GM12891 (cell line): ENCODE measurements around the gene EIF2D.
A peak's percentile ranks its signal among the peaks of the same experiment; 100 is the strongest.
"Not testable (repeated sequence)": the region's sequence is repeated elsewhere in the genome, so short reads cannot be mapped to it uniquely, and the experiment has no call there.

Source experiments
- DNase-seq: peaks from one replicate; pipeline ENCODE4 v3.0.0; 2011; ENCODE audit warnings: low spot score; ENCODE audit not compliant: insufficient read length
- FAIRE-seq: peaks from 2 replicates; lab custom pipeline; 2011; peaks lifted over from hg19 to GRCh38; lab: Jason Lieb, UNC
- PAX5 ChIP-seq: IDR thresholded peaks from 2 replicates; pipeline ENCODE4 v1.6.1; 2011; ENCODE audit warnings: low read length, moderate library complexity, mild to moderate bottlenecking; ENCODE audit not compliant: insufficient read depth, severe bottlenecking
- POLR2A ChIP-seq: IDR thresholded peaks from 2 replicates; pipeline ENCODE4 v1.6.1; 2011; ENCODE audit warnings: low read depth, low read length, control low read depth
- POLR2AphosphoS5 ChIP-seq: IDR thresholded peaks from 2 replicates; pipeline ENCODE4 v1.6.1; 2011; ENCODE audit warnings: low read depth, low read length, control low read depth
- POU2F2 ChIP-seq: IDR thresholded peaks from 2 replicates; pipeline ENCODE4 v1.6.1; 2011; ENCODE audit warnings: low read depth, mild to moderate bottlenecking, control low read depth, low read length, moderate library complexity
- SPI1 ChIP-seq: IDR thresholded peaks from 2 replicates; pipeline ENCODE4 v1.6.1; 2011; ENCODE audit warnings: low read depth, low read length, control low read depth
- TAF1 ChIP-seq: IDR thresholded peaks from 2 replicates; pipeline ENCODE4 v1.6.1; 2011; ENCODE audit warnings: low read depth, low read length, control low read depth

The EIF2D gene

DNA sequence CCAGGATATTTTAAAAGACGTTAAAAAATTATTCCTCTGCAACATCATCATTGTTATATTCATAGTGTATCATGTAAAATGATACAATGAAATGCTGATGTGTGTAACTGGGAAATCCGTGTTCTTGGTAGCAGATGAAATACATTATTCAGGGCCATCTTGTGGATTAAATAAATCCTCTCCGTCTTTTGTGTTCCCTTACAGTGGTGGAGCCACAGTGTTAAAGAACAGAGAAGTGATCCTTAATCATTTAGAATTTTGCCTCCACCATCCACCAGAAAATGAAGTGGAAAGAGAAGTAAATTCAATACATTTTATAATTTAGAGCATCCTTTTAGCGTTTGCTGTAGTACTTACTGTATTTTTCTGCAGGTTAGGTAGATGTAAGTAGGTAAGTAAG, 24.4 kb upstream of the EIF2D start:
- TF ChIP-seq POU2F2 (no peak), POLR2AphosphoS5 (no peak), PAX5 (no peak), POLR2A (no peak), TAF1 (no peak), SPI1 (no peak)
- FAIRE-seq (no peak), DNase-seq (no peak)

DNA sequence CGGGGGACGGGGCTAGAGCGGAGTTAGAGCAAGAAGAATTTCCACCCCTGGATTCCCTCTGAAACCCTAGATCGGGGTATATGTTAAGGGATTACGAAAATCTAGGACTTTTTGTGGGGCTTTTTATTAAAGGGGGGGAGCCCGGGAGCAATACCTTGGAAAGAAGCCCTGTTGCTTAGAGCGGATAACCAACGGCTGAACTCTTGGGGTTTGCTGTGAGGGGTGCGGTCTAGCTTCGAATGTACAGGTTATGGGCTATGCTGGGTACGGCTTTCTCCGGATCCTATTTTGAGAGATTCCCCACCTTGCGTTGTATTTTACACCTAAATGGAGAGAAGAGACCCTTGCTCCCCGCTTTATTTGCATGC, 23.7 kb upstream of the EIF2D start:
- no peak for TF ChIP-seq POLR2AphosphoS5
- no peak for TF ChIP-seq TAF1
- no peak for TF ChIP-seq POLR2A
- no peak for TF ChIP-seq POU2F2
- TF ChIP-seq SPI1: no peak
- no peak for TF ChIP-seq PAX5
- FAIRE-seq: no peak
- no peak for DNase-seq

DNA sequence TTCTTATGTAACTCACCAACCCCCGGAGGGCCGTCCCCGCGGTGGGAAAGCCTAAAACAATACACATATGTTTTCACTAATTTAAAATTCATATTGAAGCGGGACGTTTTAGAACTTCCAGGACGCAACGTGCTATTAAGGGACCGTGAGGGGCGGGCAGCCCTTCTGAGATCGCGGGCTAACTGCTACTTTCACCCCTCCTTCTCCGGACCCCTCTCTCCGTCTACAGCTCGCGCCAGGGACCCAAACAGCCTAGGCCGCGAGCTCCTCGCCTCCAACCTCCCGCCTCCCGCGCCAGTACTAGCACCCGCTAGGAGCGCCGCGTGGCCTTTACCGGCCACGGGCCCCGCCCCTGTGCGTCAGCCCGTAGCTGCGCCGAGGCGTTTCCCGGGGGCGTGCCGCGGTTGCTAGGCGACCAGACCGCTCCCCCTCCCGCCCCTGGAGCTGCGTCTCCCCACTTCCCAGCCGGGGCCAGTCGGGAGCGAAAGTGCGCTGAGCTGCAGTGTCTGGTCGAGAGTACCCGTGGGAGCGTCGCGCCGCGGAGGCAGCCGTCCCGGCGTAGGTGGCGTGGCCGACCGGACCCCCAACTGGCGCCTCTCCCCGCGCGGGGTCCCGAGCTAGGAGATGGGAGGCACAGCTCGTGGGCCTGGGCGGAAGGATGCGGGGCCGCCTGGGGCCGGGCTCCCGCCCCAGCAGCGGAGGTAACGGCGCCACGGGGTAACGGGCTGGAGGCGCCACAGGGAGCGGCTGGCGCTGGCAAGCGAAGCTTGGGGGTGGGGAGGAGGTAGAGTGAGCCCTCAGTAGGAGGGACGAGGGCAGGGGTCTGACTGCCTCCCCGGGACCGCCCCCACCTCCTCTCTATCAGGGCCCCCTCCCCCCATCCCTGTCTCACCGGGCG, 23.1 kb upstream of the EIF2D start, which contains the start of gene DYRK3:
TSS of gene DYRK3 (plus strand) at position 457 of the 898 bp plus-strand sequence. CDS start at position 625, 168 bp downstream.
- DNase-seq: peak; percentile 81
- TF ChIP-seq POU2F2 (peak; percentile 51; the same call in 1 of the 2 replicates), TAF1 (no peak; the same call in 1 of the 2 replicates), PAX5 (peak; percentile 33), SPI1 (peak; percentile 42; the same call in 1 of the 2 replicates), POLR2A (peak; percentile 83), POLR2AphosphoS5 (peak; percentile 77)
- peak; percentile 98 for FAIRE-seq

- TF ChIP-seq POLR2AphosphoS5 (no peak), SPI1 (0 out of 2 replicates have a peak, but pooled peaks have one; percentile 14)
- FAIRE-seq (peak; percentile 28), DNase-seq (no peak)
Measured at GRCh38 chr1:206634365-206635079, 22.3 kb upstream of the EIF2D start.

GRCh38 chr1:206633708-206634121, 21.4 kb upstream of the EIF2D start:
- DNase-seq (no peak), FAIRE-seq (no peak)
- TF ChIP-seq TAF1: no peak
- no peak for TF ChIP-seq PAX5
- TF ChIP-seq POLR2A: no peak
- no peak for TF ChIP-seq POU2F2

- TF ChIP-seq POLR2A (no peak), PAX5 (no peak), POLR2AphosphoS5 (no peak), POU2F2 (no peak), SPI1 (no peak), TAF1 (no peak)
- DNase-seq (peak; percentile 43), FAIRE-seq (peak; percentile 58)
Measured at GRCh38 chr1:206631085-206631509, 18.8 kb upstream of the EIF2D start.

DNA sequence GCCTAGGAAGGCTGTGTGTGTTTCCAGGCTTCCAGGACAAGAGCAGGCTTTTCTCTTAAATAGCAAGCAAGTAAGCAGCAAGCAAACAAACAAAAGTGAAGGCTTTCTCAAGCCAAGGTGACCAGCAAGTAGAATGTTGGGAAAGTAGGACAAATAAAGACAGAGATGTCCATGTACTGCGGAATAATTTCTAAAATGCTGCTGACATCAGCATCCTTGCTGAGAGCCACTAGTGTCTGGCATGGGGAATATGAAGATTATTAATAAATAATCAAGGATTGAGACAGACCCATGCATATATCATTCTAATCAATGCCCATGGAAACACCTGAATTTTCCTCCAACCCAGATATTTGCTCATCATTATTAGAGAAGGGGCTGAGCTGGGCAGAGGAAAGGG, 16.7 kb upstream of the EIF2D start:
- TF ChIP-seq POLR2A: no peak
- TF ChIP-seq POU2F2: no peak
- no peak for TF ChIP-seq SPI1
- no peak for TF ChIP-seq PAX5
- TF ChIP-seq POLR2AphosphoS5: no peak
- DNase-seq (no peak), FAIRE-seq (no peak)

DNA sequence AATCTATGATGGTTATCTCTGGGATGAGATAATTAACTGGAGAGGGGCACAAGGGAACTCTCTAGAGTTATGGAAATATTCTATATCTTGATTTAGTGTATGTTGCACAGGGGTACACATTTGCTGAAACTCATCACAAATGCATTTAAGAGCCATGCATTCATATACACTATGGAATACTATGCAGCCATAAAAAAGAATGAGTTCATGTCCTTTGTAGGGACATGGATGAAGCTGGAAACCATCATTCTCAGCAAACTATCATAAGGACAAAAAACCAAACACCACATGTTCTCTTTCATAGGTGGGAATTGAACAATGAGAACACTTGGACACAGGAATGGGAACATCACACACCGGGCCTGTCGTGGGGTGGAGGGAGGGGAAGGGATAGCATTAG, 14.1 kb upstream of the EIF2D start:
- not testable (repeated sequence) for DNase-seq, FAIRE-seq

GRCh38 chr1:206609229-206609991, 2.9 kb downstream of the EIF2D start:
- FAIRE-seq (peak; percentile 40), DNase-seq (no peak)
- TF ChIP-seq SPI1 (peak; percentile 73), TAF1 (no peak)

GRCh38 chr1:206608108-206608698, 4.1 kb downstream of the EIF2D start:
- DNase-seq (no peak), FAIRE-seq (peak; percentile 81)

More at GRCh38 chr1:206608108-206608698, 4.1 kb downstream of the EIF2D start:
- TF ChIP-seq PAX5: no peak
- no peak for TF ChIP-seq SPI1
- TF ChIP-seq POLR2A: no peak
